HepG2 (cell line): ENCODE data around the gene CPEB4. TPM values are rescaled to one million over a fixed set of nuclear protein-coding genes. Genes with fewer than 3 reads are reported as not detected.
A peak's percentile ranks its signal among the peaks of the same experiment; 100 is the strongest.

ENCODE experiments used
- CHD2 ChIP-seq: IDR thresholded peaks from 2 replicates; pipeline ENCODE4 v1.6.1; 2011; ENCODE audit warnings: low read depth, low read length, improper control_type of control experiment
- DMTF1 ChIP-seq: sonication (generic); formaldehyde crosslinking; IDR thresholded peaks from 2 replicates; pipeline ENCODE4 v1.4.0; 2020; ENCODE audit warnings: mild to moderate bottlenecking, missing genetic modification reagents
- HIVEP1 ChIP-seq: sonication (generic); formaldehyde crosslinking; IDR thresholded peaks from 2 replicates; pipeline ENCODE4 v1.4.0; 2020; ENCODE audit warnings: mild to moderate bottlenecking, missing genetic modification reagents
- HNRNPLL ChIP-seq: fragments of 200-400 bp; formaldehyde crosslinking; IDR thresholded peaks from 2 replicates; pipeline ENCODE4 v1.6.1; 2017; ENCODE audit warnings: mild to moderate bottlenecking, low read depth, low read length; ENCODE audit not compliant: poor library complexity, severe bottlenecking
- KDM6A ChIP-seq: IDR thresholded peaks from 2 replicates; pipeline ENCODE4 v1.6.1; 2016; ENCODE audit warnings: low read depth
- MAFG ChIP-seq: sonication (generic); formaldehyde crosslinking; IDR thresholded peaks from 2 replicates; pipeline ENCODE4 v1.5.1; 2020; ENCODE audit warnings: mild to moderate bottlenecking, missing genetic modification reagents
- MTF1 ChIP-seq: sonication (generic); formaldehyde crosslinking; IDR thresholded peaks from 2 replicates; pipeline ENCODE4 v1.5.0; 2020; ENCODE audit warnings: missing genetic modification reagents
- NCOA2 ChIP-seq: sonication (generic); formaldehyde crosslinking; IDR thresholded peaks from 2 replicates; pipeline ENCODE4 v1.8.0; 2022; ENCODE audit warnings: inconsistent platforms
- RORA ChIP-seq: sonication (generic); formaldehyde crosslinking; IDR thresholded peaks from 2 replicates; pipeline ENCODE4 v1.5.0; 2020; ENCODE audit warnings: mild to moderate bottlenecking, missing genetic modification reagents, moderate library complexity
- SMYD3 ChIP-seq: sonication (generic); formaldehyde crosslinking; IDR thresholded peaks from 2 replicates; pipeline ENCODE4 v1.8.1; 2023; ENCODE audit warnings: mild to moderate bottlenecking, missing genetic modification reagents
- SNAPC4 ChIP-seq: sonication (generic); formaldehyde crosslinking; IDR thresholded peaks from 2 replicates; pipeline ENCODE4 v1.4.0; 2020; ENCODE audit warnings: mild to moderate bottlenecking, missing genetic modification reagents
- TRIM24 ChIP-seq: sonication (generic); formaldehyde crosslinking; IDR thresholded peaks from 2 replicates; pipeline ENCODE4 v1.8.0; 2022; ENCODE audit warnings: mild to moderate bottlenecking, missing genetic modification reagents
- ZMAT5 ChIP-seq: sonication (generic); formaldehyde crosslinking; IDR thresholded peaks from 2 replicates; pipeline ENCODE4 v1.5.0; 2020; ENCODE audit warnings: mild to moderate bottlenecking, low read depth, missing genetic modification reagents, borderline replicate concordance
- ZNF234 ChIP-seq: sonication (generic); formaldehyde crosslinking; conservative IDR thresholded peaks from 2 replicates; pipeline ENCODE4 v1.5.1; 2020; ENCODE audit warnings: mild to moderate bottlenecking, missing genetic modification reagents
- ZNF337 ChIP-seq: sonication (generic); formaldehyde crosslinking; IDR thresholded peaks from 2 replicates; pipeline ENCODE4 v1.5.1; 2020; ENCODE audit warnings: missing genetic modification reagents, low read depth, mild to moderate bottlenecking, borderline replicate concordance
- ZNF354B ChIP-seq: sonication (generic); formaldehyde crosslinking; IDR thresholded peaks from 2 replicates; pipeline ENCODE4 v1.8.0; 2022; ENCODE audit warnings: mild to moderate bottlenecking, missing genetic modification reagents
- ZNF598 ChIP-seq: sonication (generic); formaldehyde crosslinking; IDR thresholded peaks from 2 replicates; pipeline ENCODE4 v1.5.1; 2020; ENCODE audit warnings: mild to moderate bottlenecking, missing genetic modification reagents, borderline replicate concordance
- ZNF674 ChIP-seq: sonication (generic); formaldehyde crosslinking; IDR thresholded peaks from 2 replicates; pipeline ENCODE4 v1.5.0; 2020; ENCODE audit warnings: low read depth, mild to moderate bottlenecking, missing genetic modification reagents
- ZNF691 ChIP-seq: sonication (generic); formaldehyde crosslinking; IDR thresholded peaks from 2 replicates; pipeline ENCODE4 v1.4.0; 2020; ENCODE audit warnings: missing genetic modification reagents, low read depth, mild to moderate bottlenecking, borderline replicate concordance
- ZNF704 ChIP-seq: sonication (generic); formaldehyde crosslinking; IDR thresholded peaks from 2 replicates; pipeline ENCODE4 v1.8.1; 2023; ENCODE audit warnings: mild to moderate bottlenecking, inconsistent platforms, moderate library complexity, missing genetic modification reagents, borderline replicate concordance
- polyA plus RNA-seq, 8 experiments: library from polyadenylated mRNA; depleted of rRNA in 3 of 8; stranded (reverse) in 7 of 8; unstranded in 1 of 8; fragments of >200 nt; fragmentation: Illumina TruSeq in 4 of 8; extraction: Trizol in 4 of 8; gene quantifications; 2 replicates each; pipeline versions ENCODE4 v1.2.1 to v1.2.3, GENCODE V29; 2011 to 2016; ENCODE audit warnings: low read depth in 4 of 8, missing spikeins in 1 of 8, mixed read lengths in 1 of 8; ENCODE audit not compliant: insufficient read depth in 1 of 8
- total RNA-seq, 5 experiments: library from RNA; depleted of rRNA; stranded (reverse); fragments of >200 nt; fragmentation: Illumina TruSeq; extraction: Trizol; gene quantifications; 2 replicates each; pipeline ENCODE4 v1.2.3, GENCODE V29; 2016; ENCODE audit warnings: low read depth in 1 of 5

Gene CPEB4
- total and polyA plus RNA-seq, 2 of the 13 experiments (the other 11 are each of a cell fraction or from before 2014, with no cell fraction given), result 7.7 to 26.7 TPM

GRCh38 chr5:173932695-173933139, 44.6 kb downstream of the CPEB4 start (continued):
- no peak for TF ChIP-seq DMTF1 (CRISPR knock-in tag)
- TF ChIP-seq ZNF674 (CRISPR knock-in tag), result no peak
- no peak for TF ChIP-seq ZNF691 (CRISPR knock-in tag)
- no peak for TF ChIP-seq ZMAT5 (CRISPR knock-in tag)
- TF ChIP-seq ZNF704, result no peak
- TF ChIP-seq MTF1, result no peak
- no peak for TF ChIP-seq HNRNPLL
- no peak for TF ChIP-seq MAFG
- TF ChIP-seq ZNF354B (CRISPR knock-in tag), result no peak
- TF ChIP-seq NCOA2 (CRISPR knock-in tag), result peak; percentile 97
- TF ChIP-seq ZNF598 (CRISPR knock-in tag), result no peak
- no peak for TF ChIP-seq ZNF234
- no peak for TF ChIP-seq CHD2
- TF ChIP-seq SNAPC4 (CRISPR knock-in tag), result no peak
- TF ChIP-seq TRIM24, result no peak
- TF ChIP-seq RORA (CRISPR knock-in tag), result no peak
- no peak for TF ChIP-seq ZNF337 (CRISPR knock-in tag)
- TF ChIP-seq KDM6A (CRISPR knock-in tag), result peak; percentile 79
- no peak for TF ChIP-seq SMYD3 (CRISPR knock-in tag)
- TF ChIP-seq HIVEP1, result no peak
